Measurements from ENCODE around the gene LRRFIP1. TPM values are rescaled to one million over a fixed set of nuclear protein-coding genes. Genes with fewer than 3 reads are reported as not detected.

LRRFIP1 gene
- total RNA-seq, 6 experiments from 2014 or later: 29.4 to 56.3 (median 49.7) TPM

GRCh38 chr2:237638176-237638575 is 10.8 kb downstream of the LRRFIP1 start:
- no peaks in the 10 kb centered on the region for H3K4me1 ChIP-seq
- H3K4me3 ChIP-seq: no peak overlapping the region
- ATAC-seq (no peak), DNase-seq (no peak)
- H3K27me3 ChIP-seq: no peaks in the 10 kb centered on the region
- H3K9me3 ChIP-seq: no peaks in the 10 kb centered on the region
- no peaks in the 10 kb centered on the region for H3K36me3 ChIP-seq
- no peak overlapping the region for H3K27ac ChIP-seq
- TF ChIP-seq POLR2A (IDR thresholded peaks at IDR 0.05) (no peak), CTCF (IDR thresholded peaks at IDR 0.05) (no peak)
- intact Hi-C loops (cut with DNase I): no loop called here
- WGBS (ENCODE audit: insufficient coverage, low coverage, low lambda C conversion rate, missing lambda C conversion rate): 96% methylated on average over 5 of the region's 8 CpGs

GRCh38 chr2:237639052-237639835 is 11.9 kb downstream of the LRRFIP1 start:
- intact Hi-C loops (cut with DNase I): no loop called here
- Histone ChIP-seq H3K9me3 (no peaks in the 10 kb centered on the region), H3K36me3 (no peaks in the 10 kb centered on the region), H3K4me1 (no peaks in the 10 kb centered on the region), H3K27me3 (no peaks in the 10 kb centered on the region), H3K27ac (no peak overlapping the region), H3K4me3 (no peak overlapping the region)
- TF ChIP-seq CTCF (IDR thresholded peaks at IDR 0.05) (no peak), POLR2A (IDR thresholded peaks at IDR 0.05) (no peak)
- DNase-seq (no peak), ATAC-seq (no peak)
- 76% methylated on average over 6 of the region's 11 CpGs for WGBS (ENCODE audit: insufficient coverage, low coverage, low lambda C conversion rate, missing lambda C conversion rate)

DNA sequence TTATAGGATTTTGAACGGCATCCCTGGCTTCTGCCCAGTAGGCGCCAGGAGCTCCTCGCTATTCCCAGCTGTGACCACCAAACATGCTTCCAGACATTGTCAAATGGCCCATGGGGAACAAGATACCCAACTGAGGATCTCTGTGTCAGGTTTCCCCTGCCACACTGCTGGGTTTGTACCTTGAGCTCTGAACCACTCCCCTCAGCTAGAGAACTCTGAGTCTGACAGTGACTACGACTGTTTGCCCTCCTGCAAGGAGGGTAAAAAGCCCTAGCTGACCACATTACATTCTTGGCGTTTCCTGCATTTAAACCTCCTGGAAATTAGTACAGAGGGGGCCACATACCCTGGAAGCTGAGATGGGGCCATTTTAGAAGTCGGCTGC is 12.4 kb downstream of the LRRFIP1 start:
- TF ChIP-seq POLR2A (IDR thresholded peaks at IDR 0.05) (no peak), CTCF (IDR thresholded peaks at IDR 0.05) (no peak)
- H3K4me1 ChIP-seq: no peaks in the 10 kb centered on the region
- no CpG with 5 or more reads among the region's 6 CpGs for WGBS (ENCODE audit: insufficient coverage, low coverage, low lambda C conversion rate, missing lambda C conversion rate)

DNA sequence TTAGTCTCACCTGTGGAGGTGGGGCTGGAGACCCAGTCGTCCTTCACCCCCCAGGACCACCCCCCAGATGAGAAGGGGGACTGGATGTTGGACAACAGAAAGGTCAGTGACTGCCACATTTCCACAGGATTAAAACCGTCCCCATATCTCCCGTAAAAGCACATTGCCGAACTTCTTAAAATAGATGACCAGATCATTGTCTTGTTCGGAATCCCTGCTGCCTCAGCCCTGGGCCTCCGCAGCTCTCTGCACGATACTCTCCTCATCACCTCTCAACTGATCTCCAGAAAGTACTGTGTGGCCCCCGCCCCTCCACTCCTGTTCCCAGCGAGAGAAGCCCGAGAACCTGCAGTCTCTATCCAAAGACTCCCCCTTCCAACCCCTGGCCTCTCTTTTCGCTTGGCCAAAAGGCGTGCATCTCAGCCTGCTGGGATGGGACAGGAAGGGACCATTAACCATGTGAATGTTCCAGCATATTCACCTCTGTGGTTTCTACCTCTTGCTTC is 13.2 kb downstream of the LRRFIP1 start:
- no peaks in the 10 kb centered on the region for H3K4me1 ChIP-seq

More for the DNA sequence above, 12.4 kb downstream of the LRRFIP1 start:
- Histone ChIP-seq H3K4me3 (no peak overlapping the region), H3K27ac (no peak overlapping the region), H3K9me3 (no peaks in the 10 kb centered on the region), H3K36me3 (no peaks in the 10 kb centered on the region), H3K27me3 (no peaks in the 10 kb centered on the region)
- ATAC-seq: no peak
- no peak for DNase-seq
- intact Hi-C loops (cut with DNase I): no loop called here

More for the DNA sequence above, 13.2 kb downstream of the LRRFIP1 start:
- no peaks in the 10 kb centered on the region for H3K27me3 ChIP-seq
- no peaks in the 10 kb centered on the region for H3K36me3 ChIP-seq
- WGBS (ENCODE audit: insufficient coverage, low coverage, low lambda C conversion rate, missing lambda C conversion rate): 84% methylated on average over 11 of the region's 12 CpGs
- ATAC-seq: no peak
- DNase-seq: no peak
- no peak for TF ChIP-seq CTCF (IDR thresholded peaks at IDR 0.05)
- H3K4me3 ChIP-seq: no peak overlapping the region
- H3K9me3 ChIP-seq: no peaks in the 10 kb centered on the region
- H3K27ac ChIP-seq: no peak overlapping the region
- intact Hi-C loops (cut with DNase I): no loop called here
